Smooth muscle cell of the brain vasculature (primary cell): ENCODE measurements around the gene FOXJ1.

Experiments
- DNase-seq: peaks from one replicate; pipeline ENCODE4 v3.0.0-alpha.2; 2012; ENCODE audit warnings: low read depth, low spot score

The FOXJ1 gene

GRCh38 chr17:76123749-76124581 lies 17.1 kb downstream of the FOXJ1 start:
- no peak for DNase-seq

- no peak for DNase-seq
Observed at GRCh38 chr17:76123191-76123499, 17.9 kb downstream of the FOXJ1 start.

GRCh38 chr17:76122431-76123190 lies 18.4 kb downstream of the FOXJ1 start:
- no peak for DNase-seq

DNA sequence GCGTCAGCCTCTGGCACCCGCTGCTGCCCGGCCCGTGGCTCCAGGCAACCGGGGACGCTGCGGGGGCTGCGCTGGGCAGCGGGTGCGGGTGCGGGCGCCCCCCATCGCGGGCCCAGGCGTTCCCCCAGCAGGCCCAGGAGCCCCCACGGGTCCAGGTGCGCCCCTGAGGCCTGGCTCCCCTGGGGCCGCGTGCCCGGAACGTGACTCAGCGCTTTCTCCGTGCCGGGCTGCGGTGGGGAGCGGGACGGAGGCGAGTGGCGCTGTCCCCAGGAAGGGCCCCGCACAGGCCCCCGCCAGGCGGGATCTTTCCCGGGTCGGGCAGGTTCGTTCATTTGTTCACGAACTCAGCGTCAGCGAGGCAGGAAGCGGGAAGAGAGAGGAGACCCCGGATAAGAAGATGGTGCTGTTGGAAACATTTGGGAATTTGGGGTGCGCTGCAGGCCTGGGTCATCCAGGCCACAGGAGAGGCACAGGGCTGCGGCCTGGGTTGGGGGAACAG lies 19.1 kb downstream of the FOXJ1 start:
- no peak for DNase-seq

GRCh38 chr17:76120658-76121008 lies 20.4 kb downstream of the FOXJ1 start:
- DNase-seq, result no peak

- DNase-seq, result no peak
Observed at GRCh38 chr17:76119409-76120371, 21.4 kb downstream of the FOXJ1 start.

GRCh38 chr17:76115138-76115754 lies 25.8 kb downstream of the FOXJ1 start:
- no peak for DNase-seq

DNA sequence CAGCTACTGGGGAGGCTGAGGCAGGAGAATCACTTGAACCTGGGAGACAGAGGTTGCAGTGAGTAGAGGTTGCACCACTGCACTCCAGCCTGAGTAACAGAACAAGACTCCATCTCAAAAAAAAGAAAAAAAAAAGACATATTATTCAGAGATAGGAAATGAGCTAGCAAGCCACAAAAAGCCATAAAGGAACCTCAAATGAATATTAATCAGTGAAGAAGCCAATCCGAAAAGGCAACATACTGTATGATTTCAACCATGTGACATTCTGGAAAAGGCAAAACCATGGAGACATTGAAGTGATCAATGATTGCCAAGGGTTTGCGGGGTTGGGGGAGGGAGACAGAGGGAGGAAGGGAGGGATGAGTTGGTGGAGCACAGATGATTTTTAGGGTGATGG lies 29.1 kb downstream of the FOXJ1 start:
- no peak for DNase-seq

DNA sequence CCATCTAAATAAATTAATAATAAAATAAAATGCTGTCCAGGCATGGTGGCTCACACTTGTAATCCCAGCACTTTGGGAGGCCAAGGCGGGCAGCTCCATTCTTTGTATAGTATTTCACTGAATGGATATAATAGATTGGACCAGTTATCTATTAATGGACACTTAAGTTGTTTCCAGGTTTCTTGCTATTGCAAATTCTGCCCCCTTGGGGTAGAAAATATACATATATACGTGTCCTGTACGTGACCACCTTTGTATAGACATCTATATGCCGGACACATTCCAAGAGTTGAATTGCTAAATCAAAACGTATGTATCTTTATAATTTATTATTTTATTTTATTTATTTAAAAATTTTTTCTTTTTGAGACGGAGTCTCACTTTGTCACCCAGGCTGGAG lies 33.5 kb downstream of the FOXJ1 start:
- DNase-seq, result no peak

GRCh38 chr17:76106703-76107102 lies 34.3 kb downstream of the FOXJ1 start:
- DNase-seq, result no peak

- no peak for DNase-seq
Observed at GRCh38 chr17:76104896-76105231, 36.2 kb downstream of the FOXJ1 start.

GRCh38 chr17:76104140-76104895 lies 36.7 kb downstream of the FOXJ1 start:
- DNase-seq, result no peak

DNA sequence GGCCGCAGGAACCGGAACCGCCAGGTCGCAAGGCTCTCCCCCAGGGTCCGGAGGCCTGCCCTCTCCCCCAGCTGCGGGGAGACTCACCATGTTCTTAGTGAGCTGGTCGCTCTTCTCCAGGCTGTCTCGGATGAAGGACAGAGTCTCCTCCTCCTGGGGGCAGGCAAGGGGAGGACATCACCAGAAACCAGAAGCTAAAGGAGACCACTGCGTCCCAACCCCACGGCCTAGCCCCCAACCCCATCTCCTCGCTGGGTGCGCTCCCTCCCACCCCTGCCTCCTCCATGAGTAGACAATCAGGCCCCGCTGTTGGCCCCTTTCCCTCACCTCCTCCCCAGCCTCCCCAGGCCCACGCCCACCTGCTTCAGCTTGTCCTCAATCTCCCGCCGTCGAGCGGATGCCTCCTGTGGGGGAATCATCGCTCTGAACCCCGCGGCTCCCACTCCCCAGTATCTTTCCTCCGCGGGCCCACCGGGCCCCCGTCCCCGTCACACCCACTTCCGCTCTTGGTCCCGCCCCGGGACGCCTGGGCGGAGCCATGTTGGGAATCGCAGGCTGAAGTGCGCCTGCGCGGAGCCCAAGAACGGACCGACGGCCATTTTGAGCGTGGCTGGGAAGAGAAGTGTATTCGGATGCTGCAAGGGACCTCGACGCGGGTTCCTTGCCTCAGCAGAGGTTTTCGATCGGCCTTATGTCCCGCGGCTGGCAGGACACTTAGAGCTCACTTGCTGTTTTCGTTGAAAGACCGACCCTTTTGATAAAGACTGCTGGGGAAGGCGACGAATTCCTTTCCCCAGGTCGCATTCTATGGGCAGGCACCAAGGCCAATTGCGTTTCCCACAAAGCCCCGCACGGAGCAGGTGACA lies 37.5 kb downstream of the FOXJ1 start, which contains the start of gene EXOC7:
EXOC7 (minus strand) TSS at position 514 of the 866 bp plus-strand sequence; CDS start at position 419, 95 bp downstream.
- peak; percentile 90 for DNase-seq

DNA sequence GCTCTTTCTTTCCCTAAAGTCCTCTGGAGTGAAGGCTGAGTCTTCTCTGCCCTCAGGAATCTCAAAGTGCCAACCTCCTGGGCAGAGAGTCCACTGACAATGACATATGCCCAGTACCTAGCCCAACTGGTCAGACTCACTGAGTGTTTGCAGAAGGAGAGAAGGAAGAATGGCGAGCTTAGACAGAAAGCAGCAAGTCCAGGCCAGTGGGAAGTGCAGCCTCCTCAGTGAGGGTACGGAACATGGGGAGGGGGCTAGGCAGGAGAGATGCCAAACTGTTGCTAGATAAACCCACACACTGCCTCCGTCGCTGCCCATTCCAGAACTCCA lies 38.1 kb downstream of the FOXJ1 start:
- DNase-seq, result no peak

- DNase-seq, result no peak
Observed at GRCh38 chr17:76097716-76098295, 43.2 kb downstream of the FOXJ1 start.

- no peak for DNase-seq
Observed at GRCh38 chr17:76095943-76096342, 45.1 kb downstream of the FOXJ1 start.

- no peak for DNase-seq
Observed at GRCh38 chr17:76094046-76094445, 47.0 kb downstream of the FOXJ1 start.

DNA sequence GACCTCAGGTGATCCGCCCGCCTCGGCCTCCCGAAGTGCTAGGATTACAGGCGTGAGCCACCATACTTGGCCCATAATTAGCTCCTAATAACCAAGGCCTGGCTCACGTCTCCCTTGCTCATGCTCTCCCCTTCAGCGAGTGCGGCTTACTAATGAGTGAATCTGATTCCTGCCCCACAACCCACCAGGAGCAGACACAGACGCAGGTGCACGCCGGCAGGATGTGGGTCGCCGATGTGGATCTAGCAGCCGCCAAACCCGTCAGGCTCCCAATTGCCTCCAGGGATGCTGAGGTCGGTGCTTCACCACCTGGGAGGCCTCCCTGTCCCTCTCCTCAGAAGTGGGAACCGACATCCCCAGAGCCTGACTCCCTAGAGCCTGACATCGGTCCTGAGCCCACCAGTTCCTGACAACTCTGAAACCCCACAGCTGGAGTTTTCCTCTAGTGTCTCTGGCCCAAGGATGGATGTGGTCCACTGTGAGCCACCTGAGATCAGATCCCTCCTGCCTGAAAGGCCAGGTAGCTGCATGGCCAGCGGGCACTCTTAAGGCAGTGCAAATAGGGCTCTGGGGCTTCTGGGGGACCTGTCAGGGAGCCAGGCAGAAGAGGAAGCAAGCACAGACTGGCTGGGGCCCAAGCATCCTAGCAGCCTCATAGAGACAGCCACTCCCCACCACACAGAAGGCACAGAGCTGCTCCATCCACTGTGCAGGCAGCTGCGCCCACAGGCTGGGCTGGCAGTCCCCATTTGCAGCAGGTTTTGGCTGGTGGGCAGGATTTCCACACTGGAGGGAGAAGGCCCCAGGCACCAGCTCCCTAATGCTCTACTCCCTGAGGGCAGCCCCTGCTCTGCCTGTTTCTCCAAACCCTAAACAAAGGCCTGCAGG lies 48.3 kb downstream of the FOXJ1 start:
- DNase-seq, result no peak
